Right lung (tissue), 10 donors: ENCODE measurements around the gene MDH1. TPM values are rescaled to one million over a fixed set of nuclear protein-coding genes. Genes with fewer than 3 reads are reported as not detected.
"Not testable (repeated sequence)": the region's sequence is repeated elsewhere in the genome, so short reads cannot be mapped to it uniquely, and the experiment has no call there.

ENCODE experiments used
- DNase-seq, 2 donors: peaks; one replicate each; pipeline ENCODE4 v3.0.0-alpha.2; 2013
- long read RNA-seq, 8 donors: transcript quantifications; one replicate each; lab custom pipeline, GENCODE V29; 2026
- polyA plus RNA-seq, 5 donors: library from polyadenylated mRNA; unstranded; fragments of 120-200 nt; gene quantifications; one replicate each; pipeline versions ENCODE4 v1.2.1 to v1.2.3, GENCODE V29; 2013; ENCODE audit warnings: inconsistent platforms in 1 of 5, low replicate concordance in 1 of 5; ENCODE audit not compliant: insufficient read length in 5 of 5, insufficient read depth in 1 of 5

The MDH1 gene
- polyA plus RNA-seq: 100 to 1,000 TPM; 185 to 229 (median 218) TPM
- long read RNA-seq, donor 1, transcript MDH1-214 (2 exons, 552 nt): minor isoform, 6 of 171 reads
- long read RNA-seq, donor 1, transcript MDH1-201 (9 exons, 1,650 nt): major isoform, 95 of 171 reads
- long read RNA-seq, donor 1, transcript MDH1-213 (4 exons, 893 nt): minor isoform, 14 of 171 reads
- long read RNA-seq, donor 1, partial matches to known transcripts: 54 of 171 reads
- long read RNA-seq, donor 1, other reads (novel, unspliced or antisense): 0 of 171 reads
- long read RNA-seq, donor 2, transcript MDH1-201 (9 exons, 1,650 nt): major isoform, 69 of 91 reads
- long read RNA-seq, donor 2, transcript MDH1-213 (4 exons, 893 nt): minor isoform, 6 of 91 reads
- long read RNA-seq, donor 2, partial matches to known transcripts: 14 of 91 reads
- long read RNA-seq, donor 2, other reads (novel, unspliced or antisense): 0 of 91 reads
- long read RNA-seq, donor 3, transcript MDH1-213 (4 exons, 893 nt): minor isoform, 17 of 150 reads
- long read RNA-seq, donor 3, transcript MDH1-214 (2 exons, 552 nt): minor isoform, 6 of 150 reads
- long read RNA-seq, donor 3, transcript MDH1-201 (9 exons, 1,650 nt): major isoform, 67 of 150 reads
- long read RNA-seq, donor 3, partial matches to known transcripts: 60 of 150 reads
- long read RNA-seq, donor 3, other reads (novel, unspliced or antisense): 0 of 150 reads
- long read RNA-seq, donor 4, transcript MDH1-213 (4 exons, 893 nt): minor isoform, 10 of 85 reads
- long read RNA-seq, donor 4, transcript MDH1-214 (2 exons, 552 nt): minor isoform, 6 of 85 reads
- long read RNA-seq, donor 4, transcript MDH1-201 (9 exons, 1,650 nt): major isoform, 40 of 85 reads
- long read RNA-seq, donor 4, partial matches to known transcripts: 29 of 85 reads
- long read RNA-seq, donor 4, other reads (novel, unspliced or antisense): 0 of 85 reads
- long read RNA-seq, donor 5, transcript MDH1-201 (9 exons, 1,650 nt): major isoform, 88 of 174 reads
- long read RNA-seq, donor 5, transcript MDH1-213 (4 exons, 893 nt): minor isoform, 20 of 174 reads
- long read RNA-seq, donor 5, transcript MDH1-214 (2 exons, 552 nt): minor isoform, 8 of 174 reads
- long read RNA-seq, donor 5, partial matches to known transcripts: 55 of 174 reads
- long read RNA-seq, donor 5, other reads (novel, unspliced or antisense): 0 of 174 reads
- long read RNA-seq, donor 6, transcript MDH1-201 (9 exons, 1,650 nt): major isoform, 75 of 128 reads
- long read RNA-seq, donor 6, transcript MDH1-213 (4 exons, 893 nt): minor isoform, 5 of 128 reads
- long read RNA-seq, donor 6, partial matches to known transcripts: 44 of 128 reads
- long read RNA-seq, donor 6, other reads (novel, unspliced or antisense): 0 of 128 reads
- long read RNA-seq, donor 7, transcript MDH1-213 (4 exons, 893 nt): minor isoform, 7 of 84 reads
- long read RNA-seq, donor 7, transcript MDH1-201 (9 exons, 1,650 nt): major isoform, 68 of 84 reads
- long read RNA-seq, donor 7, partial matches to known transcripts: 6 of 84 reads
- long read RNA-seq, donor 7, other reads (novel, unspliced or antisense): 0 of 84 reads
- long read RNA-seq, donor 8, transcript MDH1-201 (9 exons, 1,650 nt): major isoform, 44 of 73 reads
- long read RNA-seq, donor 8, partial matches to known transcripts: 25 of 73 reads
- long read RNA-seq, donor 8, other reads (novel, unspliced or antisense): 0 of 73 reads

GRCh38 chr2:63588385-63589147 is at the start of gene MDH1, which contains the start of gene WDPCP:
Gene MDH1 (plus strand): TSS chr2:63588963. CDS start chr2:63589044, 81 bp downstream.
Gene WDPCP (minus strand): TSS chr2:63588477. CDS start chr2:63588271, 206 bp downstream.
- peak; percentile 97 to 98 for DNase-seq

- no peak for DNase-seq
These were observed 49.2 kb upstream of the MDH1 start for GRCh38 chr2:63539416-63540162.

- DNase-seq: peak in 1 of 2 donors; percentile 1
These were observed 44.6 kb upstream of the MDH1 start for GRCh38 chr2:63544017-63544627.

GRCh38 chr2:63545023-63545422 is 43.7 kb upstream of the MDH1 start:
- DNase-seq: no peak

GRCh38 chr2:63553049-63553448 is 35.7 kb upstream of the MDH1 start:
- no peak for DNase-seq

- DNase-seq: no peak
These were observed 33.5 kb upstream of the MDH1 start for GRCh38 chr2:63555299-63555698.

- DNase-seq: no peak
These were observed 32.8 kb upstream of the MDH1 start for GRCh38 chr2:63555931-63556330.

GRCh38 chr2:63557819-63558218 is 30.9 kb upstream of the MDH1 start:
- not testable (repeated sequence) for DNase-seq

GRCh38 chr2:63558922-63559321 is 29.8 kb upstream of the MDH1 start:
- not testable (repeated sequence) for DNase-seq

- no peak for DNase-seq
These were observed 26.0 kb upstream of the MDH1 start for GRCh38 chr2:63562751-63563150.

- DNase-seq: no peak
These were observed 19.0 kb upstream of the MDH1 start for GRCh38 chr2:63569740-63570139.

- DNase-seq: no peak
These were observed 17.5 kb upstream of the MDH1 start for GRCh38 chr2:63571291-63571690.

- DNase-seq: no peak
These were observed 16.8 kb upstream of the MDH1 start for GRCh38 chr2:63572001-63572400.

GRCh38 chr2:63573026-63573425 is 15.7 kb upstream of the MDH1 start:
- not testable (repeated sequence) for DNase-seq

- DNase-seq: not testable (repeated sequence)
These were observed 14.9 kb upstream of the MDH1 start for GRCh38 chr2:63573726-63574345.

GRCh38 chr2:63576546-63576945 is 12.2 kb upstream of the MDH1 start:
- DNase-seq: no peak

- DNase-seq: no peak
These were observed 10.0 kb upstream of the MDH1 start for GRCh38 chr2:63578767-63579166.

- no peak for DNase-seq
These were observed 8.0 kb upstream of the MDH1 start for GRCh38 chr2:63580651-63581297.
